Cardiac muscle cell (in vitro differentiated cells and primary cell): ENCODE measurements around the gene PDE10A. TPM values are rescaled to one million over a fixed set of nuclear protein-coding genes. Genes with fewer than 3 reads are reported as not detected.

Experiments used
- DNase-seq, 2 donors: peaks; one replicate each; pipeline versions ENCODE4 v3.0.0 to v3.0.0-alpha.2; 2010 to 2017; ENCODE audit warnings: low read depth in 1 of 2, low spot score in 1 of 2
- H3K27ac ChIP-seq: fragments of 200-600 bp; sonication (generic); 2 replicates; pipeline ENCODE4 v1.5.1; 2016
- H3K27me3 ChIP-seq: fragments of 200-600 bp; sonication (generic); 2 replicates; pipeline ENCODE4 v1.6.0; 2016; ENCODE audit warnings: control low read depth
- H3K36me3 ChIP-seq: fragments of 200-600 bp; sonication (generic); 2 replicates; pipeline ENCODE4 v1.5.1; 2016; ENCODE audit warnings: control low read depth
- H3K4me1 ChIP-seq: fragments of 200-600 bp; sonication (generic); 2 replicates; pipeline ENCODE4 v1.8.1; 2017; ENCODE audit warnings: low read depth, mild to moderate bottlenecking, mixed run types
- H3K4me3 ChIP-seq: fragments of 200-600 bp; sonication (generic); 2 replicates; pipeline ENCODE4 v1.5.1; 2016; ENCODE audit warnings: mild to moderate bottlenecking
- H3K9me3 ChIP-seq: fragments of 200-600 bp; sonication (generic); 2 replicates; pipeline ENCODE4 v1.5.1; 2017; ENCODE audit warnings: low read depth, mild to moderate bottlenecking, control low read depth
- polyA plus RNA-seq: library from polyadenylated mRNA; unstranded; fragments of >200 nt; fragmentation: Nextera tagmentation; extraction: Ambion mirVana; gene quantifications from 2 replicates; pipeline ENCODE4 v1.2.1, GENCODE V29; 2016
- total RNA-seq: library from RNA; depleted of rRNA; stranded (reverse); fragments of >200 nt; gene quantifications from 2 replicates; pipeline ENCODE4 v1.2.3, GENCODE V29; 2016
- TF ChIP-seq, protein P1 (sequence below): IDR thresholded peaks from 2 replicates; pipeline ENCODE4 v1.5.1; 2012; ENCODE audit warnings: low read depth, mild to moderate bottlenecking, low read length

Gene PDE10A
- total and polyA plus RNA-seq, 2 experiments from 2014 or later = 0.82 to 5.4 TPM

DNA sequence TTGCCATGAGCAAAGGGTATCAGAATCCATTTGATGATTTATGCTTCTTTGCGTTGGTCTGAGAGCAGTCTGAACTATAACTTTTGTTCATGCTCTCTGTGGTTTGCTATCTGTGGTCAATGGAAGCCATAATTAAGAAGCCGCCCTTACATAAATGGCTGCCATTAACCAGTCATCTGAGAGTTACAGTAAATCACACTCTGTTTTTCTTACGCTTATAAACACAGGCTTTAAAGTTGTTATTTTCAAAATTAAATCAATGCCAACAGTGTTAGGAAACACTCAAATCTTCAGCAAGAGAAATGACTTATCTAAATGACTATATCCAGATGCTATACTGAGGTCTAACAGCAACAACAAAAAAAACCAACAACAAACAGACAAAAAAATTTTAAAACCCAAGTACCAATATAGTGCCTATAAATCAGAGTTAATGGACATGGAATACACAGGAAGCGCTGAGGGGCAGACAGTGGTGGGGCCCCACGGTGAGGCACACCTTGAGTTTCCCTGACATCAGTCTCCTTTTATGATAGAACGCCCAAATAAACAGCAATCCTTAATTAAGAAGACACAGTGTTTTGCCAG lies 245.7 kb downstream of the PDE10A start:
- Histone ChIP-seq H3K4me1 (no peaks in the 10 kb centered on the region), H3K27ac (no peak overlapping the region), H3K9me3 (no peaks in the 10 kb centered on the region), H3K36me3 (no peaks in the 10 kb centered on the region), H3K4me3 (no peak overlapping the region), H3K27me3 (no peaks in the 10 kb centered on the region)
- DNase-seq = no peak
- TF ChIP-seq, protein P1, sequence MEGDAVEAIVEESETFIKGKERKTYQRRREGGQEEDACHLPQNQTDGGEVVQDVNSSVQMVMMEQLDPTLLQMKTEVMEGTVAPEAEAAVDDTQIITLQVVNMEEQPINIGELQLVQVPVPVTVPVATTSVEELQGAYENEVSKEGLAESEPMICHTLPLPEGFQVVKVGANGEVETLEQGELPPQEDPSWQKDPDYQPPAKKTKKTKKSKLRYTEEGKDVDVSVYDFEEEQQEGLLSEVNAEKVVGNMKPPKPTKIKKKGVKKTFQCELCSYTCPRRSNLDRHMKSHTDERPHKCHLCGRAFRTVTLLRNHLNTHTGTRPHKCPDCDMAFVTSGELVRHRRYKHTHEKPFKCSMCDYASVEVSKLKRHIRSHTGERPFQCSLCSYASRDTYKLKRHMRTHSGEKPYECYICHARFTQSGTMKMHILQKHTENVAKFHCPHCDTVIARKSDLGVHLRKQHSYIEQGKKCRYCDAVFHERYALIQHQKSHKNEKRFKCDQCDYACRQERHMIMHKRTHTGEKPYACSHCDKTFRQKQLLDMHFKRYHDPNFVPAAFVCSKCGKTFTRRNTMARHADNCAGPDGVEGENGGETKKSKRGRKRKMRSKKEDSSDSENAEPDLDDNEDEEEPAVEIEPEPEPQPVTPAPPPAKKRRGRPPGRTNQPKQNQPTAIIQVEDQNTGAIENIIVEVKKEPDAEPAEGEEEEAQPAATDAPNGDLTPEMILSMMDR = no peak

DNA sequence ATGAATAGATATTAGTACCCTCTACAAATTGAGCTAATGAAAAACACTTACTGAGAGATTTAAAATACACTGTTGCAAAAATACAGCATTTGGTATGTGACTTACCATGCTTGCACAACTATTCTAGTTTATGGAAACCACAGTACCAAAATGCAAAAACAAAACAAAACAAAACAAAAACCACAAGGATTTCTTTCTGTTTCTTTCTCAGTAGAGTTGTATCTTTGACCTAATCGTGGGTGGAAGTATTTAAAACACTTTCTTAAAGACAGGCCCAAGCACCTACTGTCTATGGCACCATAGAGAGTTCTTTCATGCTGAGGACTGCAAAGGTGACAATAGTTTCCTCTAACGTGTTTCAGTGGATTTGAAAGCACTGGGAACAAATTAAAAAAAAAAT lies 258.3 kb downstream of the PDE10A start:
- H3K4me1 ChIP-seq = no peaks in the 10 kb centered on the region
- no peaks in the 10 kb centered on the region for H3K9me3 ChIP-seq
- H3K27ac ChIP-seq = no peak overlapping the region
- no peaks in the 10 kb centered on the region for H3K36me3 ChIP-seq
- peak in 1 of 2 donors; percentile 31 for DNase-seq
- TF ChIP-seq, protein P1 = no peak
- no peaks in the 10 kb centered on the region for H3K27me3 ChIP-seq
- no peak overlapping the region for H3K4me3 ChIP-seq

DNA sequence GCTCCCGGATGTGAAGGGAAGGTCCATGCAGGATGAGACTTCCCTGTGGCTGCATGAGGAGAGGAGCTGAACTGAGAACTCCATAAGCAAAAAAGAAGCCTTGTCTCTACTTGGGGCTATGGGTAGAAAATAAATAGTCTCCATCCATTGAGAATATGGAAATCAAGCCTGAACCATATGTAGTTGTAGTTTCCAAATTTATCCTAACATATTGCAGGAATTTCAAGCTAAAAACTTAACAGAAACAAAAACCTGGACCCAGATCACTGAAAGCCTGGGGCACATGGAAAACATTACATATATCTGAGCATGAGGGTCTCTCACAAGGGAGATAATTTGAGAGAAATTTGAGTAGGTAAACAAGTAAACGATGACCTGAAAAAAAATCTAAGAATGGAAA lies 258.7 kb downstream of the PDE10A start:
- no peak for DNase-seq
- Histone ChIP-seq H3K4me3 (no peak overlapping the region), H3K27me3 (no peaks in the 10 kb centered on the region), H3K9me3 (no peaks in the 10 kb centered on the region), H3K4me1 (no peaks in the 10 kb centered on the region), H3K27ac (no peak overlapping the region), H3K36me3 (no peaks in the 10 kb centered on the region)
- TF ChIP-seq, protein P1 = no peak

- Histone ChIP-seq H3K27ac (no peak overlapping the region), H3K9me3 (no peaks in the 10 kb centered on the region), H3K4me1 (no peaks in the 10 kb centered on the region), H3K27me3 (no peaks in the 10 kb centered on the region), H3K4me3 (no peak overlapping the region), H3K36me3 (no peaks in the 10 kb centered on the region)
- TF ChIP-seq, protein P1 = no peak
- no peak for DNase-seq
Observed at GRCh38 chr6:165403006-165403595, 259.9 kb downstream of the PDE10A start.

DNA sequence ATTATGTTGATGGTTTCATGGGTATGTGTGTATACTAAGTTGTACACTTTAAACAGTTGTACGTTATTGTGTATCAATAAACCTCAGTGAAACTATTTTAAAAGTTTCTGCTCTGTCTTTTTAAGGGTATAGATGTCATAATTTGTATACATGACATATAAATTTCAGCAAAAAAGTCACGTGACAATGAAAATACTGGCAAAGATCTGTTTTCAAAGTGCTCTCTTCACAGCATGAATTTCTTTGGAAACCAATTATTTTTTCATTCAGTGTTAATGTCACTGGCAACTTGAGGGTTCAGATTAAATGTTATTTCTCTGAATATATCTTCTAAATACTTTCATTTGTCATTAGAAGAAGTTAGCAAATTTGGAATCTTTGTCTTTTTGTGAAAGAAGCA lies 261.9 kb downstream of the PDE10A start:
- TF ChIP-seq, protein P1 = no peak
- no peaks in the 10 kb centered on the region for H3K36me3 ChIP-seq

More for the DNA sequence above, 261.9 kb downstream of the PDE10A start:
- H3K27me3 ChIP-seq = no peaks in the 10 kb centered on the region
- no peak overlapping the region for H3K27ac ChIP-seq
- no peak for DNase-seq
- no peak overlapping the region for H3K4me3 ChIP-seq
- H3K4me1 ChIP-seq = no peaks in the 10 kb centered on the region
- H3K9me3 ChIP-seq = no peaks in the 10 kb centered on the region
